EH (cell line): ENCODE measurements around the gene SEMA3G.

Experiments
- DNase-seq: peaks from one replicate; pipeline ENCODE4 v3.0.0-alpha.2; 2015; ENCODE audit warnings: low read depth

The SEMA3G gene

DNA sequence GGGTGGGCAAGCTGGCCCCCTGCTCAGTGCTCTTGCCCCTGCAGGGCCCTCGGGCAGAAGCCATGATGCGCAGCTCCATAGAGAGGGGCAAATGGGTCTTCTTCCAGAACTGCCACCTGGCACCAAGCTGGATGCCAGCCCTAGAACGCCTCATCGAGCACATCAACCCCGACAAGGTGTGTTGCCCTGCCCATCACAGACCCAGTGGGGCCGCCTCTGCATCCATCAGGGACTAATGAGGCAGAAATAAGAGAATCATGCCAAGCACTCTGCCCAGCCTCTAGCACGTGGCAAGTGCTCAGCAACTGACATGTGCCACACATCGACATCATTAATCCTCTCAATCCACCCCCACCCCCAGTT lies 49.4 kb downstream of the SEMA3G start:
- no peak for DNase-seq

DNA sequence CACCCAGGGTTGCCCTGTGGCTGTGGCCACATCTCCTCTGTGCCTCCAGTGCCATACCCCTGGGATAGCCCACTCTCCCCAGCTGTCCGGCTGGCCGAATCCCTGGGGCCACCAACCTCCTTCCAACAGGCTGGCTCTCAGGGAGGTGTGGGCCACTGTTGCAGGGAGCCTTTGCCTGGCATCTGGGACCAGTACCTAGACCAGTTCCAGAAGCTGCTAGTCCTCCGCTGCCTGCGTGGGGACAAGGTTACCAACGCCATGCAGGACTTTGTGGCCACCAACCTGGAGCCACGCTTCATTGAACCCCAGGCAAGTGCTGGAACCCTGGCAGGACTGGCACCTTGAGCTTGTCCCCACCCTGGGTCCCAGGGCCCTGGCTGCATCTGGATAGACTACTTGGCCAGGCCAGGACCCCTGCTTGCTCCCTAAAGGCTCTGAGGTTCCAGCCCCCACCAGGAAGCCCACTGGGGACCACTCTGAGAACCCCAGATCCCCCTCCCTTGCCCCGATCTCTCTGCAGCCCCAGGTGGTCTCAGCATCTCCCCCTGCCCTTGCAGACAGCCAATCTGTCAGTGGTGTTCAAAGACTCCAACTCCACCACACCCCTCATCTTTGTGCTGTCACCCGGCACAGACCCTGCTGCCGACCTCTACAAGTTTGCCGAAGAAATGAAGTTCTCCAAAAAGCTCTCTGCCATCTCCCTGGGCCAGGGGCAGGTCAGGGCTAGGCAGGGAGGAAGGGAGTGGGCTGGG lies 50.0 kb downstream of the SEMA3G start:
- DNase-seq: no peak

DNA sequence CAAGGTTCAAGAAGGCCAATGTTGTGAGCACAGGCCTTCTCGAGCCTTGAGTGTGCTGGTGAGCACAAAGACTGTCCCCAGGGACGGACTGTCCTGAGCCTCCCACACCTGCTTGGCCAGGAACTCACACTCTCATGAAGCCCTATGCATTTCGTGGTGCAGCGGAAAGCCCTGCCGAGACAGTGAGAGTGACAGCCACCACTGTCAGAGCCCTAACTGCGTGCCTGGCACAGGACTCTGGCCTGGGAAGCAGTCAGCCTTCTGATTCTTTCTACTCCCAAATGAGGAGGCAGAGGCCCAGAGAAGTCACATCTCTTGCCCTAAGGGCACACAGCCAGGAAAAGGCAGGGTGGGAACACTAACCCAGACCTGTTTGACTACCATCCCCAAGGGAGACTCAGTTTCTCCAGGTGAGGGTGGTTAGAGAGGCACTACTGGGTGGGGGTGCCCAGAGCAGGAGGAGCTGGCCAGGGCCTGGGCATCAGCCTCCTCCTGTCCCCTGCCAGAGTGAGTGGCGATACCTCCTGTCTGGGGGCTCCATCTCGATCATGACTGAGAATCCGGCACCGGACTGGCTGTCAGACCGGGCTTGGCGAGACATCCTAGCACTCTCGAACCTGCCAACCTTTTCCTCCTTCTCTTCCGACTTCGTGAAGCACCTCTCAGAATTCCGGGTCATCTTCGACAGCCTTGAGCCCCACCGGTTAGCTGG lies 50.8 kb downstream of the SEMA3G start:
- no peak for DNase-seq

GRCh38 chr3:52393131-52393807 lies 51.6 kb downstream of the SEMA3G start:
- DNase-seq: no peak

- no peak for DNase-seq
These were observed 52.5 kb downstream of the SEMA3G start for GRCh38 chr3:52392216-52392930.

- DNase-seq: no peak
These were observed 53.8 kb downstream of the SEMA3G start for GRCh38 chr3:52391096-52391495.

DNA sequence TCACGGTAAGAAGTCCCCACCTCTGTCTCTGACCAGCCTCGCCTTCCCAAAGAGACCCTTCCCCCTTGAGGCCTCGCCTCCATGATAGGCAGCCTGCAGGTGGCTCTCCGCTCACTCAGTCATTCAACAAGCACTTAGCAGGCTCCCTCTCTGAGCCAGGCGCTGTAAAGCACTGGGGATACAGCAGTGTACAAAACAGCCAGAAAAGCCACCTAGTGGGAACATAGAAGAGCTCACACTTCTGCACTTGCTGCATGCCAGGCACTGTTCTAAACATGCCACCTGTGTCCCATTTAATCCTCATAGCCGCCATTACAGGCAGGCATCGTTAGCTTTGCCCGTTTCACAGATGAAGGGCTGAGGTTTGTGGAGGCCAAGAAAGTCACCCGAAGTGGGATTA lies 56.0 kb downstream of the SEMA3G start:
- DNase-seq: no peak

DNA sequence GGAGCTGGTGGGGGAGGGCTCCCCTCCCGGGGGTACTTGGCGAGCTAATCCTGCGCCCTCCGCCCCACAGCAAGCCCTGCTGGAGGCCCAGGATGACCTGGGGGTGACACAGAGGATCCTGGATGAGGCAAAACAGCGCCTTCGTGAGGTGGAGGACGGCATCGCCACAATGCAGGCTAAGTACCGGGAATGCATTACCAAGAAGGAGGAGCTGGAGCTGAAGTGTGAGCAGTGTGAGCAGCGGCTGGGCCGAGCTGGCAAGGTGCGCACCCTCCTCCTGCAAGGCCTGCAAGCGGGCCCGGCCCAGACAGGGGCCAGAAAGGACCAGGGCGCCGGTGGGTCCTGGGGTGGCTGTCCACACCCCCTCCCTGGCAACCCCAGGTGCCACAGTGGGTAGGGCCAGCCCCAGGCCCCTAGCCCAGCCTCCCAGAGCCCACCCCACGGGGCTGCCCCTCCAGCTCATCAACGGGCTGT lies 56.5 kb downstream of the SEMA3G start:
- DNase-seq: no peak

- no peak for DNase-seq
These were observed 57.4 kb downstream of the SEMA3G start for GRCh38 chr3:52387481-52387880.

DNA sequence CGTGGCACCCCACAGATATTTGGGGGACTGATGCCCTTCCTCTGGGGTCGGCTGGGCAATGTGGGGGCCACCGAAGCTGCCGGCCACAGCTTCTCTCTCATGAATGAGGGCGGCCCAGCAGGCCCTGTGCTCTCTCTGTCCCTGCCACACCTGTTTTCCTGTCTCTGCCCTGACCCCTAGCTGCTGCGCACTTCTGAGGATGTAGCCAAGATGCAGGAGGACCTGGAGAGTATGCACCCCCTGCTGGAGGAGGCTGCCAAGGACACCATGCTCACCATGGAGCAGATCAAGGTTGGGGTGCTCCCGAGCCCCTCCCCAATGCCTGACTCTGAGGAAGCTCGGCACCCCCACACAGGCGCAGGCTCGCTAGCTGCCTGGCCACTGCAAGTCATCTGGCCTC lies 59.7 kb downstream of the SEMA3G start:
- peak; percentile 47 for DNase-seq

- no peak for DNase-seq
These were observed 60.7 kb downstream of the SEMA3G start for GRCh38 chr3:52384019-52384761.

- DNase-seq: no peak
These were observed 61.5 kb downstream of the SEMA3G start for GRCh38 chr3:52383446-52383845.
